Fibroblast of pulmonary artery (primary cell): ENCODE measurements around the gene CAMSAP1.

Source experiments
- DNase-seq: peaks from one replicate; pipeline ENCODE4 v3.0.0-alpha.2; 2010; ENCODE audit warnings: low read depth
- H3K4me3 ChIP-seq: replicated peaks from 2 replicates; pipeline ENCODE4 v1.5.1; 2011; ENCODE audit warnings: low read depth, mild to moderate bottlenecking, control low read depth, low read length, moderate library complexity
- TF ChIP-seq, protein P1 (sequence below): IDR thresholded peaks from 2 replicates; pipeline ENCODE4 v1.5.1; 2011; ENCODE audit warnings: mild to moderate bottlenecking, control low read depth, low read length, inconsistent platforms; ENCODE audit errors: missing control alignments

Gene CAMSAP1

DNA sequence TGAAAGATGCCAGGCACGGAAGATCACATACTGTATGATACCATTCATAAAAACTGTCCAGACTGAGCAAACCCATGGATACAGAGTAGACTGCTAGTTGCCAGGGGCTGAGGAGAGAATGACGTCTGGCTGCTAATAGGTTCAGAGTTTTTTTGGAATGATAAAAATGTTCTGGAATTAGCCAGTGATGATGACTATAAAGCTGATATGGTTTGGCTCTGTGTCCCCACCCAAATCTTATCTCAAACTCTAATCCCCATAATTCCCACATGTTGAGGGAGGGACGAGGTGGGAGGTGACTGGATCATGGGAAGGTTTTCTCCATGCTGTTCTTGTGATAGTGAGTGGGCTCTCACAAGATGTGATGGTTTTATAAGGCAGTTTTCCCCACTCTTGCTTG, 37.4 kb downstream of the CAMSAP1 start:
- no peak for DNase-seq
- TF ChIP-seq, protein P1, sequence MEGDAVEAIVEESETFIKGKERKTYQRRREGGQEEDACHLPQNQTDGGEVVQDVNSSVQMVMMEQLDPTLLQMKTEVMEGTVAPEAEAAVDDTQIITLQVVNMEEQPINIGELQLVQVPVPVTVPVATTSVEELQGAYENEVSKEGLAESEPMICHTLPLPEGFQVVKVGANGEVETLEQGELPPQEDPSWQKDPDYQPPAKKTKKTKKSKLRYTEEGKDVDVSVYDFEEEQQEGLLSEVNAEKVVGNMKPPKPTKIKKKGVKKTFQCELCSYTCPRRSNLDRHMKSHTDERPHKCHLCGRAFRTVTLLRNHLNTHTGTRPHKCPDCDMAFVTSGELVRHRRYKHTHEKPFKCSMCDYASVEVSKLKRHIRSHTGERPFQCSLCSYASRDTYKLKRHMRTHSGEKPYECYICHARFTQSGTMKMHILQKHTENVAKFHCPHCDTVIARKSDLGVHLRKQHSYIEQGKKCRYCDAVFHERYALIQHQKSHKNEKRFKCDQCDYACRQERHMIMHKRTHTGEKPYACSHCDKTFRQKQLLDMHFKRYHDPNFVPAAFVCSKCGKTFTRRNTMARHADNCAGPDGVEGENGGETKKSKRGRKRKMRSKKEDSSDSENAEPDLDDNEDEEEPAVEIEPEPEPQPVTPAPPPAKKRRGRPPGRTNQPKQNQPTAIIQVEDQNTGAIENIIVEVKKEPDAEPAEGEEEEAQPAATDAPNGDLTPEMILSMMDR: no peak
- no peak overlapping the region for H3K4me3 ChIP-seq

DNA sequence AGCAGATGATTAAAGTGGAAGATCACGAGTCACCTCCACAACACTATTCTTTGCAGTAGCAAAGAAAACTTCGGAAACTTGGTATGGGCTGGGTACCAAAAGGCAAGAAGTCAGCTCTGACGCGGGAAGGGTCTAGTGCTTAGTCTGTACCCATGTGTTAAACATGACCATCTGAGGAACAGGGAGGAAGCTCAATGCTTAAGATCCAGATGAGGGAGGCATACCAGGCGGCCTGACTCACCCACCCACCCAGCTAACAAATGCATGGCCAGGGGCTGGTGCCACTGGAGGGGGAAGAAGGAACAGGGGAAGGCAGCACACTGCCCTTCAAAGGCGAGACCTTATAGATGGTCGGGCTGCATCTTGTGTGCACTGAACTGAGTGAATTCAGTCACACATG, 41.8 kb downstream of the CAMSAP1 start:
- no peak overlapping the region for H3K4me3 ChIP-seq
- DNase-seq: no peak
- TF ChIP-seq, protein P1: no peak

DNA sequence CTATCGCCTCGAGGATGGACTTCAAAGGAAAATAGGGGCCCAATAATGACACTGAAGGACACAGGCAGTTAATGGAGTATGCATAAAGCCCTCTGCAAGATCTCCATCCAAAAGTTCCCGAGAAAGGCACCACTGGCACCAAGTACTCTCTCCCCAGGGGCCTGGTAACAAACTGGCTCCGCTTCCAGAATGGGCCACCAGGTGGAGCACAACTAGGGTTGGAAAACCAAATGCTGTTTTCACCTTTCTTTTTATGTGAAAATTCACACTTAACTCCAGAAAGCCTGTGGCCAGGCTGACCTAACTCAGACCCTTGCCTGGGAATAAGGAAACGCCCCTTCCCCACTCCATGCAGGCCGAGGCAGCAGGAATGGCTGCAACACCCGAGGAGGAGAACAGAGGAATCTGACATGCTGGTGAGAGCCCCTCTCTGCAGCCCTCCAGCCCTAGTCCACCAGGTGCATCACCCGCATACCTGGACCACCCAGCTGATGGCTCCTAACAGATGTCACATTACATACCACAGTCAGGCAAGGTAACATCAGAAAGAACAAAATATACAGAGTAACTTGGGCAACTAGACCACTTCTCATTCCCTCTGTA, 42.8 kb downstream of the CAMSAP1 start:
- peak; percentile 65 for DNase-seq
- no peak overlapping the region for H3K4me3 ChIP-seq
- TF ChIP-seq, protein P1: peak; percentile 97

DNA sequence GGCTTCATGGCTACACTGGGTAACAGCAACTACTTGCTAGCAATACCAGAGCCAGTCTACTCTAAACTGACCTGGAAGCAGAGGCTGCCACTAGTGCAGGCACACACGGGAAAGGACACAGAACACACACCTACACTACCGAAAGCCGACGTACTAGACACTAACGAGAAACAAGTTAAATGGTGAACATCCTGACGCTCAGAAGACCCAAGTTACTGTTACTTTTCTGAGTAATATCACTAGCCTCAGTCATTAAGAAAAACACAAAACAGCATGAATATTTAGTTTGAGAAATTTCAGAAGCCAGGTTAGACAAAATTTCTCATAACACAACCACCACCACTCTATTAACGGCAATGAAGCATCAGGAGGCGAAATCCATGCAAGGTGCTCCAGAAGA, 44.5 kb downstream of the CAMSAP1 start:
- DNase-seq: no peak
- H3K4me3 ChIP-seq: no peak overlapping the region
- TF ChIP-seq, protein P1: no peak

DNA sequence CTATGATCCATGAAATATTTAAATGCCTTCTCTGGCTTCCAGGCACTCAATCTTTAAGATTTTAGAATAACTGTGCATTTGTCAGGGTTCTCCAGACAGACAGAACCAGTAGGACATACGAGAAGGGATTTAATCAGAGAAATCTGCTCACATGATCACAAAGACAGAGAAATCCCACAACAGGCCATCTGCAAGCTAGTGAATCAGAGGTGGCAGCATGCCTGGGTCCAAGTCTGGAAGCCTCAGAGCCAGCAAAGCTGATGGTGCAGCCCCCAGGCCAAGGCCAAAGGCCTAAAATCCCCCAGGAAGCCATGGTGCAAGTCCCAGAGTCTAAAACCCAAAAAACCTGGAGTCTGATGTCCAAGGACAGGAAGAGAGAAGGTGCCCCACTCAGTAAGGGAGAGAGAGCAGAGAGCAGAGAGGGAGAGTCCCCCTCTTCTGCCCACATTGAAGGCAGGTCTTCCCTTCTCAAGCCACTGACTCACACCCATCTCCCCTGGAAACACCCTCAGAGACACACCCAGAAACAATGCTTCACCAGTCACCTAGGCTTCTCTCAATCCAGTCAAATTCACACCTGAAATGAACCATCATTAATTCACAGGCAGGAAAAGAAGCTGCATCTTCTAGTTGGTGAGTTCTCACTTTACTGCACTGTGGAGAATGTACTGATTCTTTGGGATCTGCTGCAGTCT, 48.7 kb downstream of the CAMSAP1 start:
- TF ChIP-seq, protein P1: no peak
- no peak for DNase-seq

DNA sequence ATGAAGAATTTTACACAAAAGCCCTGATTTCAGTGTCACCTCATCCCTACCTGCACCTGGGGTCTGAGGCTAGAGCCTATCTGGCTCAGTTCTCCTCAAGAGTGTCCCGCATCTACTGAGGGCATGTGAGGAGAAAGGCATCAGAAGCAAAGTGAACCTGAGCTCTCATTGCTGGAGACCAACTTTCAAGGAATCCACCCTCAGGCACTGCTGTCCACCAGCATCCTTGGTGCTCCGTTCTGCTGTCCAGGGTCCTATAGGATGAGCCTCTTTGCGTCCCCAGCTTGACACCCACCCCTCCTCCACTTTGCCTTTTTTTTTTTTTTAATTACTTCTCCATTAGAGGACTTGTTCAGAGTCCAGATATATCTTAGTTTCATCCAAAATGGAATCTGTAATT, 49.5 kb downstream of the CAMSAP1 start:
- TF ChIP-seq, protein P1: no peak
- H3K4me3 ChIP-seq: no peak overlapping the region
- no peak for DNase-seq

More for the DNA sequence above, 48.7 kb downstream of the CAMSAP1 start:
- H3K4me3 ChIP-seq: no peak overlapping the region

DNA sequence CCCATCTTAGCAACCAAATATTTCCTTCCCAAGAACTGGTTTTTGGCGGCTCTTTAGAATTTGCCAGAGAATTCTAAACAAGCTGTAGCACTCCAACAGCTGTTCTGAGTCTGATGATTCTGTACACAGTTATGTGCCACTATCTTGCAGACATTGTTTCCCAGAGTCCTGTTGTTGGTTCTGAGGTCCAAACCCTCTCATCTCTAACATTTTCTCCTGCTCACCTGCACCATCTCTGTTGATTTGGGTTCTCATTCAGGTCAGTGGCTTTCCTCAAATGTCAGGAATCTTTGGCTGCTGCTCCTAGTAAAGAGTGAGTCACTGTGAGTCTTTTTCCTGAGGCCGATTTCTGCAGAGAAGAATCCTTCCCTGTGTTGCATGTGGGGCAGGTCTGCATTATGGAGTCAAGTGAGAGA, 50.0 kb downstream of the CAMSAP1 start:
- DNase-seq: peak; percentile 33
- no peak overlapping the region for H3K4me3 ChIP-seq
- TF ChIP-seq, protein P1: no peak
